ENCODE measurements around the gene EPB42.
"Not testable (repeated sequence)": the region's sequence is repeated elsewhere in the genome, so short reads cannot be mapped to it uniquely, and the experiment has no call there.

EPB42 gene

GRCh38 chr15:43168192-43169107, 52.4 kb downstream of the EPB42 start:
- no peaks in the 10 kb centered on the region for H3K9me3 ChIP-seq (ENCODE audit: insufficient read depth, low read length)
- no peaks in the 10 kb centered on the region for H3K4me1 ChIP-seq (ENCODE audit: low read length)
- H4K20me1 ChIP-seq (ENCODE audit: insufficient read depth, low read length) = no peaks in the 10 kb centered on the region
- no peaks in the 10 kb centered on the region for H3K79me2 ChIP-seq (ENCODE audit: low read length)
- H2AFZ ChIP-seq (ENCODE audit: low read depth, low read length) = no peak overlapping the region
- H3K36me3 ChIP-seq (replicated peaks; ENCODE audit: low read depth, low read length) = peaks cover 44% of the 10 kb centered on the region
- TF ChIP-seq, protein P1, sequence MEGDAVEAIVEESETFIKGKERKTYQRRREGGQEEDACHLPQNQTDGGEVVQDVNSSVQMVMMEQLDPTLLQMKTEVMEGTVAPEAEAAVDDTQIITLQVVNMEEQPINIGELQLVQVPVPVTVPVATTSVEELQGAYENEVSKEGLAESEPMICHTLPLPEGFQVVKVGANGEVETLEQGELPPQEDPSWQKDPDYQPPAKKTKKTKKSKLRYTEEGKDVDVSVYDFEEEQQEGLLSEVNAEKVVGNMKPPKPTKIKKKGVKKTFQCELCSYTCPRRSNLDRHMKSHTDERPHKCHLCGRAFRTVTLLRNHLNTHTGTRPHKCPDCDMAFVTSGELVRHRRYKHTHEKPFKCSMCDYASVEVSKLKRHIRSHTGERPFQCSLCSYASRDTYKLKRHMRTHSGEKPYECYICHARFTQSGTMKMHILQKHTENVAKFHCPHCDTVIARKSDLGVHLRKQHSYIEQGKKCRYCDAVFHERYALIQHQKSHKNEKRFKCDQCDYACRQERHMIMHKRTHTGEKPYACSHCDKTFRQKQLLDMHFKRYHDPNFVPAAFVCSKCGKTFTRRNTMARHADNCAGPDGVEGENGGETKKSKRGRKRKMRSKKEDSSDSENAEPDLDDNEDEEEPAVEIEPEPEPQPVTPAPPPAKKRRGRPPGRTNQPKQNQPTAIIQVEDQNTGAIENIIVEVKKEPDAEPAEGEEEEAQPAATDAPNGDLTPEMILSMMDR (IDR thresholded peaks at IDR 0.05; ENCODE audit: low read depth, low read length) = no peak
- H3K27me3 ChIP-seq (ENCODE audit: low read depth, low read length) = no peaks in the 10 kb centered on the region
- no peak overlapping the region for H3K4me2 ChIP-seq (ENCODE audit: low read length)
- no peak overlapping the region for H3K27ac ChIP-seq (ENCODE audit: low read length)
- no peak overlapping the region for H3K4me3 ChIP-seq (ENCODE audit: low read length)
- H3K9ac ChIP-seq (ENCODE audit: low read length) = no peak overlapping the region

GRCh38 chr15:43167261-43167660, 53.6 kb downstream of the EPB42 start:
- not testable (repeated sequence) for H4K20me1 ChIP-seq (ENCODE audit: insufficient read depth, low read length); H3K27me3 ChIP-seq (ENCODE audit: low read depth, low read length); H2AFZ ChIP-seq (ENCODE audit: low read depth, low read length); H3K4me2 ChIP-seq (ENCODE audit: low read length); H3K9me3 ChIP-seq (ENCODE audit: insufficient read depth, low read length); H3K79me2 ChIP-seq (ENCODE audit: low read length); H3K9ac ChIP-seq (ENCODE audit: low read length); H3K4me1 ChIP-seq (ENCODE audit: low read length); H3K4me3 ChIP-seq (ENCODE audit: low read length); H3K27ac ChIP-seq (ENCODE audit: low read length)
- peaks cover 37% of the 10 kb centered on the region for H3K36me3 ChIP-seq (replicated peaks; ENCODE audit: low read depth, low read length)

DNA sequence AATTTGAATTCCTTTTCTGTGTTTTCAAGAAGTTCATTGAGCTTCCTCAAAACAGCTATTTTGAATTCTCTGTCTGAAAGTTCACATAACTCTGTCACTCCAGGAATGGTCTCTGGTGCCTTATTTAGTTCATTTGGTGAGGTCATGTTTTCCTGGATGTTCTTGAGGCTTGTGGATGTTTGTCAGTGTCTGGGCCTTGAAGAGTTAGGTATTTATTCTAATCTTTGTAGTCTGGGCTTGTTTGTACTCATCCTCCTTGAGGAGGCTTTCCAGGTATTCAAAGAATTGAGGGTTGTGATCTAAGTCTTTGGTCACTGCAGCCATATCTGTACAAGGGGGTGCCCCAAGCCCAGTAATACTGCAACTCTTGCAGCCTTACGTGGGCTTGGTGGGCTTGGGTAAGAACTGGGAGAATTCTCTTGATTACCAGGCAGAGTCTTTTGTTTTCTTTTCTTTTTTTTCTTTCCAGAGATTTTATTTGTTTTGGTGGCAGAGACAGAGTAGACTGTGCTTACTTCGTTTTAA, 55.0 kb downstream of the EPB42 start:
- Histone ChIP-seq H3K36me3 (replicated peaks; ENCODE audit: low read depth, low read length) (peaks cover 34% of the 10 kb centered on the region), H4K20me1 (ENCODE audit: insufficient read depth, low read length) (no peaks in the 10 kb centered on the region), H3K4me3 (ENCODE audit: low read length) (no peak overlapping the region), H3K9ac (ENCODE audit: low read length) (no peak overlapping the region), H2AFZ (ENCODE audit: low read depth, low read length) (no peak overlapping the region), H3K79me2 (ENCODE audit: low read length) (no peaks in the 10 kb centered on the region), H3K9me3 (ENCODE audit: insufficient read depth, low read length) (no peaks in the 10 kb centered on the region), H3K27ac (ENCODE audit: low read length) (no peak overlapping the region), H3K4me1 (ENCODE audit: low read length) (no peaks in the 10 kb centered on the region), H3K27me3 (ENCODE audit: low read depth, low read length) (no peaks in the 10 kb centered on the region), H3K4me2 (ENCODE audit: low read length) (no peak overlapping the region)
- TF ChIP-seq, protein P1 (IDR thresholded peaks at IDR 0.05; ENCODE audit: low read depth, low read length) = no peak
- TF ChIP-seq EZH2phosphoT487 (IDR thresholded peaks at IDR 0.05; ENCODE audit: low read depth) = no peak

DNA sequence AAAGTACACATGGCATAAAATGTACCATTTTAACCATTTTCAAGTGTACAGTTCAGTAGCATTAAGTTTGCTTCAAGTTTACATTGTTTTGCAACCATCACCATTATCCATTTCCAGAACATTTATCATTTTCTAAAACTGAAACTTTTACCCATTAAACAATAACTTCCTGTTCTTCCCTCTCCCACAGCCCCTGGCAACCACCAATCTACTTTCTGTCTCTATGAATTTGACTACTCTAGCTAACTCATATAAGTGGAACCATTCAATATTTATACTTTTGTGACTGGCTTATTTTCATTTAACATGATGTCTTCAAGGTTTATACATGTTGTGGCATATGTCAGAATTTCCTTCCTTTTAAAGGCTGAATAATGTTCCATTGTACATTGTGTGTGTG, 67.5 kb downstream of the EPB42 start:
- Histone ChIP-seq H2AFZ (ENCODE audit: low read depth, low read length) (no peak overlapping the region), H3K4me3 (ENCODE audit: low read length) (no peak overlapping the region), H3K9me3 (ENCODE audit: insufficient read depth, low read length) (no peaks in the 10 kb centered on the region), H4K20me1 (ENCODE audit: insufficient read depth, low read length) (no peaks in the 10 kb centered on the region), H3K4me1 (ENCODE audit: low read length) (no peaks in the 10 kb centered on the region), H3K79me2 (ENCODE audit: low read length) (no peaks in the 10 kb centered on the region), H3K9ac (ENCODE audit: low read length) (no peak overlapping the region), H3K27ac (ENCODE audit: low read length) (no peak overlapping the region), H3K27me3 (ENCODE audit: low read depth, low read length) (no peaks in the 10 kb centered on the region), H3K4me2 (ENCODE audit: low read length) (no peak overlapping the region), H3K36me3 (replicated peaks; ENCODE audit: low read depth, low read length) (peaks cover 51% of the 10 kb centered on the region)
- TF ChIP-seq, protein P1 (IDR thresholded peaks at IDR 0.05; ENCODE audit: low read depth, low read length) = no peak

Data from OCI-LY3 (cell line).